ENCODE data around the gene ADGB.
"Not testable (repeated sequence)": the region's sequence is repeated elsewhere in the genome, so short reads cannot be mapped to it uniquely, and the experiment has no call there.

ADGB gene

DNA sequence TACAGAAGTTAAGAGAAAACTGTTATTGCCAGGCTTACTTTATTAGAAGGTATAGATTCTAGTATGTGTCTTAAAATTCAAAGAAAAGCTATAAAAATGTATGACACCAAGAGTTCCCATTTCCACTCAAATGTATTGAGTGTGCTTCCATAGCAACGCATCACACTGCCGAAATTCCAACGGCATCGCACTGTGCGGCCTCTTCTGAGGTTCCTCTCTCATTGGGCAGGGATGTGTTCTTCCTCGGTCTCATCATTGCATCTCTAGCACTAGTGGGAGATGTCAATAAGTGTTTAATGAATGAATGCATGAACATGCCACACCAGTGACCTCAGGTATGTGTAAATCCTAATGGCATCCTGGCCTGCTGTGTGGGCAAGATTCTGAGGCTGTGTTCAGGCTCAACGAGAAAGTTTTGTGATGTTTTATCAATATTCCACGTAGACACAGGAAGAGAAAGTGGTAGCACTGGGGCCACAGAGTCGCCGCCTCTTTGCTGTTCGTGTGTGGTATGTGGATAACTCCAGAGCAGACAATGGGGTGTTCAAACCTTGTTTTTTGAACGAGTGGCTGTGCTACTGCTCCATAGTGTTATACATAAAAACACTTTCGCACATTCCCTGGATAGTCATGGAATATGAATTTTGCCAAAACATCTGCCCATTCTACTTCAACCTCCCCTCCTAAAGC lies 171.6 kb downstream of the ADGB start:
- DNase-seq = no peak

DNA sequence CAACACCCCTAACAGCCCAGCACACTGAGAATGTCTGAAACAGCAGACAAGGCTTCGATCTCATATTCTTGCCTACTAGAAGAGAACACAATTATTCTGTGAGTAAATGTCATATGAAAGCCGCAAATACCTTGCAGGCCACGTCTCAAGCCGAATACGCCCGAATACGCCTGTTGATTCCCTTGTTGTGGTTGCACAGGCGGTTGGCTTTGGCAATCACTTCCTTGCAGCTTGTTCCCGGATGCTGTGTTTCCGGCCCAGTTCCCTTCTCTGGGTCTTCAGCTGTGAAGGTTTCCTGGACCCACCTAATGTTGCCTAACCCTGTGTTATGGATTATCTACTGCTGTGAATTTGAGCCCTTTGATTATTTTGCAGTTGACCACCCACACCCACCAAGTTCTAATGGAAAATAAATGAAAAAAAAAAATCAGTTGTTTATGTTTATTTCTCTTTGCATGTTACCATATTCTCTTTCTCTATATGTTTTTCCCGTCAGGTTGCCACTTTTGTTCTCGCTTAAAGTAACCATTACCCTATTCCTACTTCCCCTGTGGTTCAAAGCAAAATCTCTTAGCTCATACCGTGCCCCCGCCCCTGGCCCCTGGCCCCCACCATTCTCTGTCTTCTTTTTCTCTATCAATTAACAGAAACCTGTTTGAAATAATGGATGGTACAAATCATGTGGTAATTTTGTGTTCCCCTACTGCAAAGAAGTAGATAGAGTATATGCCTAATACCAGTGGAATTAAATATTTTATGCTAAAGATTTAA lies 172.4 kb downstream of the ADGB start:
- DNase-seq = no peak

GRCh38 chr6:146775220-146775619 lies 176.4 kb downstream of the ADGB start:
- DNase-seq = no peak

DNA sequence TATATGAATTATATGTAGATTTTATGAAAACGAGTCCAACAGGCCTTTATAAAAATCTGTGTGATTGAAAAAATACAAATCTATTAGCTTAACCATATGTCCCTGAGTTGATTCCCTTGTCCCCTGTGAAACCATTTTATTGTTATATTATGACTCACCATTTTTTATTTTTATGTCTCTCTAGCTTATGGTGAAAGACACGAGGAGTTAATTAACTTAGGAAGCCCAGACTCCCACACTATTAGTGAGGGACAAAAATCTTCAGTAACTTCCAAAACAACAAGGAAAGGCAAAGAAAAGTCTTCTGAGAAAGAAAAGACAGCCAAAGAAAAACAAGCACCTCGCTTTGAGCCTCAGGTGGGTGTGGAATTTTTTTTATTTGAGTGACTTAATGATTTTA lies 183.1 kb downstream of the ADGB start:
- no peak for DNase-seq

DNA sequence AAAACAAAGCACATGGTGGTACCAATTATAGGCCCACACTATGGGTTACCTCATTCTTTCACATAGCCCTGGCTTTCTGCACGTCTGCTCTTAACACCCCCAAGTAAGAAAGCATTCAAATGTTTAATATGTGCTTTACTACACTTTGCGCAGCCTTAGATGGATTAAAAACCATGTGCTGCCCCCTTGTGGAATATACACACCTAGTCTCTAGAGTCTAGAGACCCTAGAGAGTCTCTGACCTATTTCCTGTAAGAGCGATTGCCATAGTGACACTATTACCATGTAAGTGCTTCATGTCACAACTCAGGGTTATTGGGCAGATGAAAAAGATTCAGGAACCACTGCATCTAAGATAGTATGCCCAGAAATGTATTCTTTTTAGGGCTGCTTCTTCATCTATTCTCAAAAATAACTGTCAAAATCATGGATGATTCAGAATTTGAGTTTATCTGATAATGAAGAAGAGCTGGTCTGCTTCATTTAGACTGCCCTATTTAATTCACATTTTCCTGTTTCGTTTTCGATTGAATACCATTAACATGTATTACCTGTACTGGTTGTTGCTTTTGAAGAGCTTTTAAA lies 186.3 kb downstream of the ADGB start:
- peak in 1 of 2 experiments; percentile 2 for DNase-seq

- DNase-seq = no peak
Measured at GRCh38 chr6:146787876-146788508, 189.2 kb downstream of the ADGB start.

DNA sequence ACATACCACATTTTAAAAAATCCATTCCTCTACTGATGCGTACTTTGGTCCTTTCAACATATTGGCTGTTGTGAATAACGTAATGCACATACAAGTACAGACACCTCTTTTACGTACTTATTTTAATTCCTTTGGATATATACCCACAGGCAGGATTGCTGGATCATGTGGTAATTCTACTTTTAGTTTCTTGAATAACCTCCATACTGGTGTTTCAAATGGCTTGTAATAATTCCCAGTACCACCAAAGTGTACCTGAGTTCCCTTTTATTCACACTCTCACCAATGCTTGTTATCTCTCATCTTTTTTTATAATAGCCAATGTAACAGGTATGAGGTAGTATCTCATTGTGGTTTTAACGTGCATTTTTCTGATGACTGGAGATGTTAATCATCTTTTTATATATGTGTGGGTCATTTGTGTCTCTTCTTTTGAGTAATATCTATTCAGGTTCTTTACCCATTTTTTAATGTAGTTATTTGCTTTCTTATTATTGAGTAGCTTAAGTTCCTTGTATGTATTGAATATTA lies 191.9 kb downstream of the ADGB start:
- no peak for DNase-seq

- DNase-seq = no peak
Measured at GRCh38 chr6:146791930-146792329, 193.2 kb downstream of the ADGB start.

GRCh38 chr6:146793218-146793617 lies 194.4 kb downstream of the ADGB start:
- not testable (repeated sequence) for DNase-seq

GRCh38 chr6:146795479-146796133 lies 196.8 kb downstream of the ADGB start:
- DNase-seq = no peak

- not testable (repeated sequence) for DNase-seq
Measured at GRCh38 chr6:146803167-146803566, 204.4 kb downstream of the ADGB start.

DNA sequence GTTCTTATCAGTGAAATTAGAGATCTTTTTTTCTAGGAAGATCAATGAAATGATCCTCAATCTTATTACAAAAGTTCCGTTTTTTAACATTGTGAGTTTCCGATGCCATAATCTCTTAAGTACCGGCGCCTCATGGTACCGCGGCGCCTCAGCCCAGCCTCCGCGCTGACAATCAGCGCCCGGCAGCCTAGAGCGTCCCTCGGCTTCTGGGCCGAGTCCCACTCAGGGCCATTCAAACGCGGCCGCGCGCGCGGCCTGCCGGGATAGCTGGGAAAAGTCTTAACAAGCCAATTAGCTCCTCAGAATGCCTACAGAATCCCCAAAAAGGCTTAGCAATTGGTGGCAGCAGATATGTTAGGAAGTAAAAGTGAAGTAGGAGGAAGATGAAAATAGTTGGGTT lies 204.8 kb downstream of the ADGB start:
- no peak for DNase-seq

DNA sequence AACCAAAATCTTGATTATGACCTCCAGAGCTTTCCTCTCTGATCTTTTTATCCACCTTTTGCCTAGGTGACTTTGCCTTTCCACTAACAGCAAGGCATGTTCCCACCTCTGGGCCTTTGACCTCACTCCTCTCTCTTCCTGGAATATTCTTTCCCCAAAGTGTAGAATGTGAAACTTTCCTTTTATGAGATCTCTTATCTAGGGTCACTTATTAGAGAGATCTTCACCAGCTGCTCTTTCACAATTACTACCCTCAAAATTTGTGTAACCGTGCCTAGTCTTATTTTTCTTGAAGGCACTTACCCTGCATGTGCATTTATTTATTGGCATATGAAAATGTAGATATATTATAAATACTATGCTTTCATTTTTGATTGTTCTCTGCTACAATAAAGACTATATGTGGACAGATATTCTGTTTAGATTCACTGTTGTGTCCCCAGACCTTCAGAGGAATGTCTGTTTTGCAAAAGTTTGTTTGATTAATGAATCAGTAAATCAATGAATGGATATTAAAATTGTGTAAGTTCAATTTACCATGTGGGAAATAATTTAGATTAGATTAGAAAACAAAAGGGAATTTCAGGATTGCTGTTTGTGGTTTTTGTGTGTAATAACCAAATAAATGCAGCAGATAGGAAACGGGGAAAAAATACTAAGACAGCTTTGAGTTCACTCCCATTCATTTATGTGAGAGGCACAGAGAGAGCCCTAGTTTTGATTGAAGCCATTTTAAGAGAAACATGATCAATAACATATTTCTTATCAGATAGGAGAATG lies 207.0 kb downstream of the ADGB start:
- no peak for DNase-seq

GRCh38 chr6:146809014-146809413 lies 210.2 kb downstream of the ADGB start:
- not testable (repeated sequence) for DNase-seq

DNA sequence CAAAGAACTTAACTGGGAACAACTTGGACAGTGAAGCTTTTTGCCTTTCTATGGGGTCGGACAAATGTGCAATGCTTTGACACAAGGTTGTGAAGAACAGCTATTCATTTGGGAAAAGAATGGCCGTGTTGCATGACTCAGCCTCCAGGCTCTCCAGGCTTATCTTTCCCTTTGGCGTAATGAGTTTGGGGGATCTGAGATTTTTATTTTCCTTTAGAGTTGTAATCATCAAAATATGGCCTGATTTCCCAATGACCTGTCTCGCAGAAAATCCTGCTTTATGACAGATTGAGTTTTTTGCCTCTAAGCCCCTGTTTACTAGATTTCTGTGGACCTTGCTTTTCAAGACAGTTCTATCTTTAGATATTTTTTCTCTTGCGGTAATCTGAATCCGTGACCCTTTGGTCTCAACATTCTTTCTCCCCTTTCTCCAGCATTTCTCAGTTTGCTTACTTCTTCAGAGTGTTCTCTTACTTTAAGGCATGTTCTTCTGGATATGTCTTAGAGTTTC lies 214.1 kb downstream of the ADGB start:
- not testable (repeated sequence) for DNase-seq

- no peak for DNase-seq
Measured at GRCh38 chr6:146813554-146813953, 214.8 kb downstream of the ADGB start.

- DNase-seq = no peak
Measured at GRCh38 chr6:146814148-146814750, 215.5 kb downstream of the ADGB start.

DNA sequence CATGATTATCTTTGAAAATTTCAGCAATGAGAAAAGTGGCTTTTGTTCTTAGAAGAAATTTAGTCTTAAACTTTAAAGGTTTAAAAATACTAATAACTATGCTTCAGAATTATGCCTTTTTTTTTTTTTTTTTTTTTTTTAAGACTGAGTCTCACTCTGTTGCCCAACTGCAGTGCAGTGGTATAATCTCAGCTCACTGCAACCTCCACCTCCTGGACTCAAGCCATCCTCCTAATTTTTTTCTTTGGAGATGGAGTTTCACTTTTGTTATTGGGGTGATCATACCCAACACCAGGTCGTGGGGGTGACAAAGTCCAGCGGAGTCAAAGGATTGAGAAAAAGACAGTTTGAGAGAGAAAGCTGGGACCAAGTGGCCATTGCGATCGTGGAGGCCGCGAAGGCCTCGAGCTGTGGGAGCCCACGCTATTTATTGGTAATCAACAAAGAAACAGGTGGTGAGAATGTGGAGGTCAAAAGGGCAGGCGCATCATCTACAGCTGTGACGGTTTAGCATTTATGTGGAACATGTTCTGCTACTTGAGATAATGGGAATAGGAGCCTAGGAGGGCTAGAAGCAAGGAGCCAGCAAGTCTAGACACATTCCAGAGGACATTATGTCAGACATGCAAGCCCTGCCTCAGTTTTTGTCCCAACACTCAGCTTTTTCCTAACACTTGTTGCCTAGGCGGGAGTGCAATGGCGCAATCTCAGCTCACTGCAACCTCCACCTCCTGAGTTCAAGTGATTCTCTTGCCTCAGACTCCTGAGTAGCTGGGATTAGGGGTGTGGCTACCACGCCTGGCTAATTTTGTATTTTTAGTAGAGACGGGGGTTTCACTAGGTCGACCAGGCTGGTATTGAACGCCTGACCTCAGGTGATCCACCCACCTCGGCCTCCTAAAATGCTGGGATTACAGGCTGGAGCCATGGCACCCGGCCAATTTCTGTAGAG lies 217.0 kb downstream of the ADGB start:
- DNase-seq = not testable (repeated sequence)

DNA sequence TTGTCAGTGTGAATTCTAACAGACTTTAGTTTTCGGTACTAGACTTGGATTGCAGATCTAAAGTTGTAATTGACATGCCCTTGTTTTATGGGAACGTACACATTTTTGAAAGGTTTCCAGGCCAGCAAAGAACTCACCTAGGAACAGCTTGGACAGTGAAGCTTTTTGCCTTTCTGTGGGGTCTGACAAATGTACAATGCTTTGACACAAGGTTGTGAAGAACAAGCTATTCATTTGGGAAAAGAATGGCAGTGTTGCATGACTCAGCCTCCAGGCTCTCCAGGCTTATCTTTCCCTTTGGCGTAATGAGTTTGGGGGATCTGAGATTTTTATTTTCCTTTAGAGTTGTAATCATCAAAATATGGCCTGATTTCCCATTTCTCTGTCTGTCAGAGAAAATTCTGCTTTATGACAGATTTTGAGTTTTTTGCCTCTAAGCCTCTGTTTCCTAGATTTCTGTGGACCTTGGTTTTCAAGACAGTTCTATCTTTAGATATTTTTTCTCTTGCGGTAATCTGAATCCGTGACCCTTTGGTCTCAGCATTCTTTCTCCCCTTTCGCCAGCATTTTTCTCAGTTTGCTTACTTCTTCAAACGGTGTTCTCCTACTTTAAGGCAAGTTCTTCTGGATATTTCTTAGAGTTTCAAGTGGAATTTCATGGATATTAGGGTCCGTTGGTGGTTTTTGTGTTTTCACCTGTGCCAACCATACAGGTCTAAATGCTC lies 221.0 kb downstream of the ADGB start:
- no peak for DNase-seq
